ENCODE measurements around the gene ALOX15B.
"Not testable (repeated sequence)": the region's sequence is repeated elsewhere in the genome, so short reads cannot be mapped to it uniquely, and the experiment has no call there.

ALOX15B gene

GRCh38 chr17:8064561-8065019, 25.7 kb downstream of the ALOX15B start:
- no peak for DNase-seq

- DNase-seq, result no peak
These were observed 28.2 kb downstream of the ALOX15B start for GRCh38 chr17:8066841-8067775.

GRCh38 chr17:8067806-8068205, 28.9 kb downstream of the ALOX15B start:
- DNase-seq, result no peak

DNA sequence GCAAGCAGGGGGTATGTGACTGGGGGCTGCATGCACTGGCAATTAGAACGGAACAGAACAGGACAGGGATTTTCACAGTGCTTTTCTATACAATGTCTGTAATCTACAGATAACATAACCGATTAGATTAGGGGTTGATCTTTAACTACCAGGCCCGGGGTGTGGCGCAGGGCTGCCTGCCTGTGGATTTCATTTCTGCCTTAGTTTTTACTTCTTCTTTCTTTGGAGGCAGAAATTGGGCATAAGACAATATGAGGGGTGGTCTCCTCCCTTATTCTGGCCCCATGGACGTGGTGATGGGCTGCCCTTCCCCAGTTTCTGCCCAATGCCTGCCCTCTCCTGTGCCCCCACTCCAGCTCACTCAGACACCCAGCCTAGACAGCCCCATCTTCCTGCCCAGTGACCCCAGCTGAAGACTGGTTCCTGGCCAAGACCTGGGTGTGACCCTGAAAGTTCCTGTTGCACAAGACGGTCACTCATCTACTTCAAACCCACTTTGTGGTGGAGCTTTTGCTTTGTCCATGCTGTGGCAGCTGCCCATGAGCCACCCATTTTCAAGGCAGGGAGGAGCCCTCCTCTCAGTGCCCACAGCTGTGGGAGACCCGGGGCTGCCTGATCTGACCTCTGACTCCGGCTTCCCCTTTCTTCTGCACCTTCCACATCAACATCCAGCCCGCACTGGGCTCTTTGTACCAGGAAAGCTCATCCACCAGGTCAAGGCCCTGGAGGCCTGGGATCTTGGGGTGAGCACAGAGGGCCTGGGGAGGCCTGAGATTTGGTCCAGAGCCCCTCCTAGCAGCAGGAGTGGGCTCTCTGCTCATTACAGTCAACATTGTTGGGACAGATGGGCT, 30.1 kb downstream of the ALOX15B start:
- DNase-seq, result no peak

- no peak for DNase-seq
These were observed 30.7 kb downstream of the ALOX15B start for GRCh38 chr17:8069587-8069860.

- no peak for DNase-seq
These were observed 32.6 kb downstream of the ALOX15B start for GRCh38 chr17:8071496-8071895.

- DNase-seq, result no peak
These were observed 33.5 kb downstream of the ALOX15B start for GRCh38 chr17:8072341-8072728.

GRCh38 chr17:8072729-8073461, 34.0 kb downstream of the ALOX15B start:
- DNase-seq, result peak in 1 of 2 experiments; percentile 37

- peak; percentile 38 to 76 for DNase-seq
These were observed 35.0 kb downstream of the ALOX15B start for GRCh38 chr17:8073627-8074484.

GRCh38 chr17:8074554-8074953, 35.7 kb downstream of the ALOX15B start:
- DNase-seq, result no peak

GRCh38 chr17:8075081-8075480, 36.2 kb downstream of the ALOX15B start:
- DNase-seq, result no peak

DNA sequence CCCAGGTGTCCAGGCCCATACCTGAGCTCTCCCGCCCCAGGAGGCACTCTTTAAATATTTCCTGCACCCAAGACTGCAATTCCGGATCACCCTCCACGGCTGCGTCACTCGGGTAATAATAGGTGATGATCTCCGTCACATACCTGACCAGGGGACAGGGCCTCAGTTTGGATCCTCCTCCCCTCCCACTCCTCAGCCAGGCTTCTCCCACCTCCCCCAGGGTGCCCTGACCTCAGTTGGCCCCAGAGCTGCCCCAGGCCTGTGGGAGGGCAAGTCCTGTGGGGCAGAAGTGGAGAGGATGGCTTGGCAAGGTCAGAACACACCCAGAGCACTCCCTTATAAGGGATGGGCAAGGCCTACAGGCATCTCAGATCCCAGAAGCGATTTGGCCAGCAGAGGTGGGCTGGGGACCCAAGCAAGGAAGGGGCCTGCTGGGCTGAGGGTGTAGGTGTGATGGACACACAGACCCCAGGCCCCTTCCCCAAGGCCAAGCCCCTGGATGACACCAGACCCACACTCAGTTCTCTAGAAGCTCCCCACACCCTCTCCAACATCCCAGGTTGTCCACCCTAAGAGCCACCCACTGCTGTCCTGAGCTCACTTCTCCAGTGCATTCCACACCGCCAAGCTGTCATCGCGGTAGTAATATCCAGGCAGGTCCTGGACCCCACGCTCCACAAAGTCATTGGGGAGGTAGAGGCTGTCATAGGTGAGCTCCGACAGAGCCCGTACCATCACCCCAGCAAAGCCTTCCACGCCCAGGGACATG, 36.9 kb downstream of the ALOX15B start:
- DNase-seq, result no peak

DNA sequence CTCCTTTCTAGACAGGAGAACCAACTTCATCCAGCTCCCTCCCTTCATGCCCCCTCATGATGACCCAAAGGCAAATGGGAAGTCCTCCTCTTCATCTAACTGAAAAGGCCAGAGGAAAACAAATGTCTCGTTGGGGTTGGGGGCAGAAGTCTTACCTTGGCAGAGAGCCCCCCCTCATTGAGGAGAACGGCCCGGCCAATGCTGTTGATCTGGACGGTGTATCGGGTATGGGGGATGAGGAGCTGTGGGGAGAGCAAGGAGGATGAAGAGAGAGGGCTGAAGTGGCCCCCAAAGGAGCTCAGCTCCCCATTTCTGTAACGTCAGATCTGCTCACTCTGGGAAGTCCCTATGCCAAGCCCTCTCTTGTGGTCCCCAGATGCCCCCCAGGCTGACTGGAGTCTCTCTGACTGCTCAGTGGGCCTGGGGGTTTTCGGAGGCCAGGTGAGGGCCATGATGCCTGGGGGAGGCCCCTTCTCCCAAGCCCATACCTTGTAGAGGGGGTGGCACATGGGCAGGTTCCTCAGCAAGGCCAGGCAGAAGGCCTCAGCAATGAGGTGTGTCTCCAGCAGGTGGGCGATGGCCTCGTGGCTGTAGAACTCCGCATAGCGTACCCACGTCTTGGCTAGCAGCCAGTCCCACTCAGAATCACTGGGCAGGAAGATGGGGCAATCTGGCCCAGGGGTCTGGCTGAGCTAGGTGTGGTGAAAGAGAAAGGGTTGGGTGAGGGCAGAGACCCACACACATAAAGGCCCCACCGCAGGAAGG, 37.8 kb downstream of the ALOX15B start:
- no peak for DNase-seq

DNA sequence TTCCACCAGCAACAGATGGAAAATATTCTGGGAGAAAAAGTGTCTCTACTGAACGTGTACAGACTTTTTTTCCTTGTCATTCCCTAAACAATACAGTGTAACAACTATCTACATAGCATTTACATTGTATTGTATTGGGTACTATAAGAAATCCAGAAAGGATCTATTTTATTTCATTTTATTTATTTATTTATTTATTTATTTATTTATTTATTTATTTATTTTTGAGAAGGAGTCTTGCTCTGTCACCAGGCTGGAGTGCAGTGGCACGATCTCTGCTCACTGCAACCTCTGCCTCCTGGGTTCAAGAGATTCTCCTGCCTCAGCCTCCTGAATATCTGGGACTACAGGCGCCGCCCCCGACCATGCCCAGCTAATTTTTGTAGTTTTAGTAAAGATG, 39.1 kb downstream of the ALOX15B start:
- not testable (repeated sequence) for DNase-seq

- DNase-seq, result peak; percentile 66 to 88
These were observed 40.7 kb downstream of the ALOX15B start for GRCh38 chr17:8079291-8080207.

- DNase-seq, result peak in 1 of 2 experiments; percentile 40
These were observed 41.4 kb downstream of the ALOX15B start for GRCh38 chr17:8080208-8080798.

- DNase-seq, result peak in 1 of 2 experiments; percentile 54
These were observed 42.0 kb downstream of the ALOX15B start for GRCh38 chr17:8080799-8081219.

DNA sequence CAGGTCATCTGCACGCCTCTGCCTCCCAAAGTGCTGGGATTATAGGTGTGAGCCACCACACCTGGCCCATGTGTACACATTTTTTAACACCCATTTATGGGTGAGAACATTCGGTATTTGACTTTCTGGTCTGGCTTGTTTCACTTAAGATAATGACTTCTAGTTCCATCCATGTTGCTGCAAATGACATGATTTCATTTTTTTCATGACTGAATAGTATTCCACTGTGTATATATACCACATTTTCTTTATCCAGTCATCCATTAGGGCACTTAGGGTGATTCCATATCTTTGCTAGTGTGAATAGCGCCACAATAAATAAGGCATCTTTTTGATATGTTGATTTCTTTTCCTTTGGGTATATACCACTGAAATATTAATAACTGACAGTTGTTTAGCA, 43.0 kb downstream of the ALOX15B start:
- DNase-seq, result no peak

GRCh38 chr17:8082292-8082691, 43.4 kb downstream of the ALOX15B start:
- DNase-seq, result no peak
